ENCODE data around the gene KLF16.

KLF16 gene

GRCh38 chr19:1826557-1827521 is 36.5 kb downstream of the KLF16 start:
- in situ Hi-C loops (cut with MboI; ENCODE audit: low sequenced_read_pairs) = no loop called here

GRCh38 chr19:1825909-1826556 is 37.3 kb downstream of the KLF16 start:
- in situ Hi-C loops (cut with MboI; ENCODE audit: low sequenced_read_pairs) = no loop called here

- in situ Hi-C loops (cut with MboI; ENCODE audit: low sequenced_read_pairs) = no loop called here
Measured at GRCh38 chr19:1824252-1824622, 39.1 kb downstream of the KLF16 start.

GRCh38 chr19:1823539-1824251 is 39.7 kb downstream of the KLF16 start:
- in situ Hi-C loops (cut with MboI; ENCODE audit: low sequenced_read_pairs) = no loop called here

- in situ Hi-C loops (cut with MboI; ENCODE audit: low sequenced_read_pairs) = no loop called here
Measured at GRCh38 chr19:1823020-1823419, 40.4 kb downstream of the KLF16 start.

- in situ Hi-C loops (cut with MboI; ENCODE audit: low sequenced_read_pairs) = no loop called here
Measured at GRCh38 chr19:1822210-1822609, 41.2 kb downstream of the KLF16 start.

- in situ Hi-C loops (cut with MboI; ENCODE audit: low sequenced_read_pairs) = no loop called here
Measured at GRCh38 chr19:1819341-1820255, 43.8 kb downstream of the KLF16 start.

GRCh38 chr19:1818549-1819195 is 44.7 kb downstream of the KLF16 start:
- in situ Hi-C loops (cut with MboI; ENCODE audit: low sequenced_read_pairs) = no loop called here

GRCh38 chr19:1817553-1818179 is 45.7 kb downstream of the KLF16 start:
- in situ Hi-C loops (cut with MboI; ENCODE audit: low sequenced_read_pairs) = no loop called here

- in situ Hi-C loops (cut with MboI; ENCODE audit: low sequenced_read_pairs) = no loop called here
Measured at GRCh38 chr19:1816530-1817298, 46.7 kb downstream of the KLF16 start.

- in situ Hi-C loops (cut with MboI; ENCODE audit: low sequenced_read_pairs) = no loop called here
Measured at GRCh38 chr19:1815605-1816529, 47.5 kb downstream of the KLF16 start.

GRCh38 chr19:1814833-1815604 is 48.4 kb downstream of the KLF16 start:
- in situ Hi-C loops (cut with MboI; ENCODE audit: low sequenced_read_pairs) = no loop called here

- in situ Hi-C loops (cut with MboI; ENCODE audit: low sequenced_read_pairs) = no loop called here
Measured at GRCh38 chr19:1814391-1814790, 49.0 kb downstream of the KLF16 start.

- in situ Hi-C loops (cut with MboI; ENCODE audit: low sequenced_read_pairs) = no loop called here
Measured at GRCh38 chr19:1813192-1814182, 49.9 kb downstream of the KLF16 start.

- in situ Hi-C loops (cut with MboI; ENCODE audit: low sequenced_read_pairs) = no loop called here
Measured at GRCh38 chr19:1812426-1813191, 50.8 kb downstream of the KLF16 start.

Measured in hTERT RPE-1 (cell line).